Loucy (cell line): ENCODE measurements around the gene IFNLR1.
A peak's percentile ranks its signal among the peaks of the same experiment; 100 is the strongest.

ENCODE experiments used
- H2AFZ ChIP-seq: fragments of 200-600 bp; sonication (generic); 2 replicates; pipeline ENCODE4 v1.6.0; 2016; ENCODE audit warnings: antibody characterized with exemption, mild to moderate bottlenecking, low read length, moderate library complexity
- H3F3A ChIP-seq: fragments of 200-600 bp; 2 replicates; pipeline ENCODE4 v1.6.0; 2016; ENCODE audit warnings: antibody characterized with exemption, low read depth, mild to moderate bottlenecking
- H3K27me3 ChIP-seq: fragments of 200-600 bp; sonication (generic); 2 replicates; pipeline ENCODE4 v1.6.1; 2014; ENCODE audit warnings: low read length, mild to moderate bottlenecking; ENCODE audit not compliant: insufficient read depth, poor library complexity, severe bottlenecking
- H3K36me3 ChIP-seq: fragments of 200-600 bp; sonication (generic); 2 replicates; pipeline ENCODE4 v1.6.1; 2016; ENCODE audit warnings: low read length; ENCODE audit not compliant: insufficient read depth
- H3K4me1 ChIP-seq: fragments of 200-600 bp; sonication (generic); 2 replicates; pipeline ENCODE4 v1.5.1; 2014; ENCODE audit warnings: low read length, mild to moderate bottlenecking; ENCODE audit not compliant: insufficient read depth, poor library complexity, severe bottlenecking
- H3K4me2 ChIP-seq: fragments of 200-600 bp; sonication (generic); 2 replicates; pipeline ENCODE4 v1.6.0; 2014; ENCODE audit warnings: antibody characterized with exemption, low read length, low read depth, mild to moderate bottlenecking; ENCODE audit not compliant: poor library complexity, severe bottlenecking
- H3K4me3 ChIP-seq: fragments of 200-600 bp; sonication (generic); 2 replicates; pipeline ENCODE4 v1.5.1; 2014; ENCODE audit warnings: low read length, mild to moderate bottlenecking, mixed read lengths; ENCODE audit not compliant: poor library complexity, severe bottlenecking
- H3K79me2 ChIP-seq: fragments of 200-600 bp; sonication (generic); 2 replicates; pipeline ENCODE4 v1.6.1; 2014; ENCODE audit warnings: low read length; ENCODE audit not compliant: insufficient read depth
- H3K9ac ChIP-seq: fragments of 200-600 bp; sonication (generic); 2 replicates; pipeline ENCODE4 v1.6.0; 2014; ENCODE audit warnings: mild to moderate bottlenecking, low read depth, low read length, moderate library complexity; ENCODE audit not compliant: poor library complexity, severe bottlenecking
- H3K9me2 ChIP-seq: fragments of 200-600 bp; sonication (generic); replicated peaks from 2 replicates; pipeline ENCODE4 v1.6.1; 2016; ENCODE audit warnings: low read depth, low read length, mixed read lengths
- H3K9me3 ChIP-seq: fragments of 200-600 bp; sonication (generic); 2 replicates; pipeline ENCODE4 v1.6.1; 2014; ENCODE audit warnings: mild to moderate bottlenecking, antibody characterized with exemption, low read length, low read depth; ENCODE audit not compliant: insufficient read depth
- H4K20me1 ChIP-seq: fragments of 200-600 bp; sonication (generic); 2 replicates; pipeline ENCODE4 v1.6.0; 2014; ENCODE audit warnings: antibody characterized with exemption, low read length, mild to moderate bottlenecking; ENCODE audit not compliant: insufficient read depth, poor library complexity, severe bottlenecking
- EZH2phosphoT487 ChIP-seq: fragments of 200-600 bp; IDR thresholded peaks from 2 replicates; pipeline ENCODE4 v1.6.1; 2018; ENCODE audit warnings: antibody characterized with exemption, mild to moderate bottlenecking, moderate library complexity, borderline replicate concordance
- TF ChIP-seq, protein P1 (sequence below): fragments of 200-600 bp; sonication (generic); conservative IDR thresholded peaks from 2 replicates; pipeline ENCODE4 v1.5.1; 2014; ENCODE audit warnings: mild to moderate bottlenecking, antibody characterized with exemption, low read length

The IFNLR1 gene

DNA sequence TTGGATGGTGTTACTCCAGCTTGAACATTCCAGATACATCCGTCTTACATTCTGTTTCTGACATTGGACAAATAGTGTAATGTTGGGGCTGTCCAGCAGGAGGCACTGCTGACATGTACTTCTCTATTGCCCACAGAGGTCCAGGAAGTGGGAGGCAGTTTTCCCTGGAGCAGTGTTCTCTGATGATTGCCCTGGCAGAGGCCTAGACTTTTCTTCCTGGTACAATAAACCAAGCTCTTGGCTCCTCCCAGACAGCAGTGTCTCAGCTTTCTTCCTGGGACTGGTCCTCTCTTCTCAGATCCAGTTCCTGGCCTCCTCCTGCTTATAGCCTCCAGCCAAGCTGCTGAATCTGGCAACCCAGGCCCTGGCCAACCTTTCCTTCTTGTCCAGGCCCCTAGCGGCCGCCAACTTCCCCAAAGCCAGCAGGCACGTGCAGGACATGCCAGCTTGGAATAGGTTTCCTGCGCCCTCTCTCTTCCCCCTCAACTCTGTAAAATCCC is 14.9 kb upstream of the IFNLR1 start:
- Histone ChIP-seq H3F3A (no peaks in the 10 kb centered on the region), H3K4me3 (no peak overlapping the region), H3K9ac (no peak overlapping the region), H3K36me3 (no peaks in the 10 kb centered on the region), H3K4me2 (no peak overlapping the region), H3K79me2 (no peaks in the 10 kb centered on the region), H4K20me1 (no peaks in the 10 kb centered on the region), H3K9me3 (no peaks in the 10 kb centered on the region), H3K27me3 (no peaks in the 10 kb centered on the region), H3K4me1 (no peaks in the 10 kb centered on the region), H3K9me2 (no peaks in the 10 kb centered on the region), H2AFZ (no peak overlapping the region)
- TF ChIP-seq, protein P1, sequence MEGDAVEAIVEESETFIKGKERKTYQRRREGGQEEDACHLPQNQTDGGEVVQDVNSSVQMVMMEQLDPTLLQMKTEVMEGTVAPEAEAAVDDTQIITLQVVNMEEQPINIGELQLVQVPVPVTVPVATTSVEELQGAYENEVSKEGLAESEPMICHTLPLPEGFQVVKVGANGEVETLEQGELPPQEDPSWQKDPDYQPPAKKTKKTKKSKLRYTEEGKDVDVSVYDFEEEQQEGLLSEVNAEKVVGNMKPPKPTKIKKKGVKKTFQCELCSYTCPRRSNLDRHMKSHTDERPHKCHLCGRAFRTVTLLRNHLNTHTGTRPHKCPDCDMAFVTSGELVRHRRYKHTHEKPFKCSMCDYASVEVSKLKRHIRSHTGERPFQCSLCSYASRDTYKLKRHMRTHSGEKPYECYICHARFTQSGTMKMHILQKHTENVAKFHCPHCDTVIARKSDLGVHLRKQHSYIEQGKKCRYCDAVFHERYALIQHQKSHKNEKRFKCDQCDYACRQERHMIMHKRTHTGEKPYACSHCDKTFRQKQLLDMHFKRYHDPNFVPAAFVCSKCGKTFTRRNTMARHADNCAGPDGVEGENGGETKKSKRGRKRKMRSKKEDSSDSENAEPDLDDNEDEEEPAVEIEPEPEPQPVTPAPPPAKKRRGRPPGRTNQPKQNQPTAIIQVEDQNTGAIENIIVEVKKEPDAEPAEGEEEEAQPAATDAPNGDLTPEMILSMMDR: peak; percentile 93
- no peak for TF ChIP-seq EZH2phosphoT487

GRCh38 chr1:24199291-24199900 is 12.3 kb upstream of the IFNLR1 start:
- Histone ChIP-seq H3K4me1 (no peaks in the 10 kb centered on the region), H2AFZ (peak overlapping the region; percentile 78; the same call in 1 of the 2 replicates), H3K4me2 (peak overlapping the region; percentile 22), H3K36me3 (no peaks in the 10 kb centered on the region), H3K27me3 (no peaks in the 10 kb centered on the region), H3K79me2 (no peaks in the 10 kb centered on the region), H4K20me1 (no peaks in the 10 kb centered on the region), H3K4me3 (no peak overlapping the region), H3K9me3 (no peaks in the 10 kb centered on the region), H3K9ac (no peak overlapping the region), H3K9me2 (no peaks in the 10 kb centered on the region), H3F3A (no peaks in the 10 kb centered on the region)
- no peak for TF ChIP-seq EZH2phosphoT487
- TF ChIP-seq, protein P1: peak; percentile 91

GRCh38 chr1:24198766-24199165 is 11.7 kb upstream of the IFNLR1 start:
- TF ChIP-seq, protein P1: no peak
- no peak for TF ChIP-seq EZH2phosphoT487
- no peak overlapping the region for H2AFZ ChIP-seq

More at GRCh38 chr1:24198766-24199165, 11.7 kb upstream of the IFNLR1 start:
- Histone ChIP-seq H3K9ac (no peak overlapping the region), H3K9me2 (no peaks in the 10 kb centered on the region), H3K4me1 (no peaks in the 10 kb centered on the region), H3F3A (no peaks in the 10 kb centered on the region), H3K4me3 (no peak overlapping the region), H3K79me2 (no peaks in the 10 kb centered on the region), H3K9me3 (no peaks in the 10 kb centered on the region), H3K36me3 (no peaks in the 10 kb centered on the region), H4K20me1 (no peaks in the 10 kb centered on the region), H3K27me3 (no peaks in the 10 kb centered on the region), H3K4me2 (no peak overlapping the region)
